LNCaP clone FGC (cell line): Measurements from ENCODE around the gene STK32C.

Source experiments
- DNase-seq: peaks from one replicate; pipeline ENCODE4 v3.0.0-alpha.2; 2011; ENCODE audit warnings: low read depth
- H3K4me3 ChIP-seq: 2 replicates; pipeline ENCODE4 v1.5.1; 2011; ENCODE audit warnings: mild to moderate bottlenecking, low read depth, low read length, control low read depth
- TF ChIP-seq, protein P1 (sequence below): IDR thresholded peaks from 2 replicates; pipeline ENCODE4 v1.5.1; 2012; ENCODE audit warnings: mild to moderate bottlenecking; ENCODE audit not compliant: control insufficient read depth, insufficient read depth; ENCODE audit errors: extremely low read depth

The STK32C gene

DNA sequence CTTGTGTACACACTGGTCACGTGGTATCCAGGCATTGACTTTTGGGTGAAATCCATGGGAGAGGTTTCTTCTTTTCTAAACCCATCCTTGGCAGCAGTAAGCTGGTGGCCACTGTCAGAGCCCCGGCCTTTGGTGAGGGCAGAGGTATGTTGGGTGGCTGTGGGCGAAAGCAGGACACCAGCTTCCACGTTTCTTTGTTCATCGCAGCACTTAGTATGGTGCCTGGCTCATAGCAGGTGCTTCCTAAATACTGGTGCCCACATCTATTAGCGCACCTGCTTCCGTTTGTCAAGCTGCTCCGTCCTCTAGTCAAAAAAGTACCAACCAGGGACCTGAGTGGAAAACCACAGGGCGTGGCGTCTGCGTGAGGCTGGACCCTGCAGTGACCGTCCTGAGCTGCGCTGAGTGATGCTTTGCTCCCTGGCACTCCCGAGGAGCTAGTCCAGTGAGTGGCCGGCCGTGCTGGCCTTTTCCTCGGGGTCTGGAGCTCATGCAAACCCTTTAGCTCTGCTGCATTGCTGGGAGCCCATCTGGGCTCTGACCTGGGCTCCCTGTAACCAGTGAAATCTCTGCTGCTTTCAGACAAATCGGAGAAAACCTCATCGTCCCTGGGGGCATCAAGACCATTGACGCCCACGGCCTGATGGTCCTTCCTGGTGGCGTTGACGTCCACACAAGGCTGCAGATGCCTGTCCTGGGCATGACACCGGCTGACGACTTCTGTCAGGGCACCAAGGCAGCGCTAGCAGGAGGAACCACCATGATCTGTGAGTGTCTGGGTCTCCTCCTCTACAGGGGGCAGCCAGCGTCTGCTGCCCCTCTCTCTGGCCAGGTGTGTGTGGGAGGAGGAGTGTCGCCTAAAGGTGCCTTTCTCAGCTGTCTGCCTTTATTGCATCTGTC, 115.4 kb downstream of the STK32C start:
- TF ChIP-seq, protein P1, sequence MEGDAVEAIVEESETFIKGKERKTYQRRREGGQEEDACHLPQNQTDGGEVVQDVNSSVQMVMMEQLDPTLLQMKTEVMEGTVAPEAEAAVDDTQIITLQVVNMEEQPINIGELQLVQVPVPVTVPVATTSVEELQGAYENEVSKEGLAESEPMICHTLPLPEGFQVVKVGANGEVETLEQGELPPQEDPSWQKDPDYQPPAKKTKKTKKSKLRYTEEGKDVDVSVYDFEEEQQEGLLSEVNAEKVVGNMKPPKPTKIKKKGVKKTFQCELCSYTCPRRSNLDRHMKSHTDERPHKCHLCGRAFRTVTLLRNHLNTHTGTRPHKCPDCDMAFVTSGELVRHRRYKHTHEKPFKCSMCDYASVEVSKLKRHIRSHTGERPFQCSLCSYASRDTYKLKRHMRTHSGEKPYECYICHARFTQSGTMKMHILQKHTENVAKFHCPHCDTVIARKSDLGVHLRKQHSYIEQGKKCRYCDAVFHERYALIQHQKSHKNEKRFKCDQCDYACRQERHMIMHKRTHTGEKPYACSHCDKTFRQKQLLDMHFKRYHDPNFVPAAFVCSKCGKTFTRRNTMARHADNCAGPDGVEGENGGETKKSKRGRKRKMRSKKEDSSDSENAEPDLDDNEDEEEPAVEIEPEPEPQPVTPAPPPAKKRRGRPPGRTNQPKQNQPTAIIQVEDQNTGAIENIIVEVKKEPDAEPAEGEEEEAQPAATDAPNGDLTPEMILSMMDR = no peak
- H3K4me3 ChIP-seq = no peak overlapping the region

DNA sequence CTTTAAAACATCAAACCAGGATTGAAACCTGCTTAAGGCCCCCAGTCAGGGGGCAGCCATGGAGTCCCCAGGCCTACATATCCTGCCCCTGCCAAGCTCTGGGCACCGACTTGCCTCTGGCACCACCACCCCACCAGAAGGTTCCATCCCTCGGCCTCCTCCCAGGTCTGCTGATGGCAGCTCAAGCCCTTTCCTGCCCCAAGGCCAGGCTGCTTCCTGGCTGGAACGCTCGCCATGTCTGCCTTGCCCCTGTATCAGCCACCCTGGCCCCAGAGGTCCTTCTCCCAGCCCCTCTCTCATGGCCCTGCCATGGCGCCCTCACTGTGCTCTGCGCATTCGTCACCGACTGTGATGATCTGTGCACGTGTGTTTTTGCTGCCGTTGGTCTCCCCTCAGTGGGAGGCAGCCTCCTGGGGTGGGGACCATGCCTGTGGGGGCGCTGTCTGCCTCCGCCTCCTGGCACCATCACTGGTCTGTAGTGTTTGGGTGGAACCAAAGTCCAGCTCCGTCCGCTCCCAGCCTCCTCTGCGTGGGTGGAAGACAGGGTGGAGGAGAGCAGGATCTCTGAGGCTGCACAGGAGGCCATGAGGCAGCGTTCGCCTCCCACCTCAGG, 117.8 kb downstream of the STK32C start:
- no peak overlapping the region for H3K4me3 ChIP-seq
- TF ChIP-seq, protein P1 = no peak
- DNase-seq = no peak

More for the DNA sequence above, 115.4 kb downstream of the STK32C start:
- DNase-seq = no peak

DNA sequence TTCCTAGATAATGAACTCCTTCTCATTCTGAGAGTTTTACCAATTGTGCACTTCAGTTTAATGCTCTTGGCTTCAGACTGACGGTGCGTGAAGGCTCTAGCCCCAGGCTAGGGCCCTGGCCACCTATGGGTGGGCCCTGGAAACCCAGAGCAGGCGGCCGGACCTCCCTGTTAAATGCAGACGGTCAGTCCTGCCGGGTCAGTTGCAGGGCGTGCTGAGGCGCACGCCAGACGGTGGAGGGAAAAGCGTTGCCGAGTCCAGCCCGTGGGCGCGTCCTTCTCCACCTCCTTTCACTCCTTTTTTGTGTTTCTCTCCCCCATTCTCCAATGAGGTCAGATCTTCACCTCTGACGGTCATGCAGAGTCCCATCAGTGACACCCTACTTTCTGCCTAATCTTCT, 118.7 kb downstream of the STK32C start:
- no peak overlapping the region for H3K4me3 ChIP-seq
- TF ChIP-seq, protein P1 = no peak
- no peak for DNase-seq

DNA sequence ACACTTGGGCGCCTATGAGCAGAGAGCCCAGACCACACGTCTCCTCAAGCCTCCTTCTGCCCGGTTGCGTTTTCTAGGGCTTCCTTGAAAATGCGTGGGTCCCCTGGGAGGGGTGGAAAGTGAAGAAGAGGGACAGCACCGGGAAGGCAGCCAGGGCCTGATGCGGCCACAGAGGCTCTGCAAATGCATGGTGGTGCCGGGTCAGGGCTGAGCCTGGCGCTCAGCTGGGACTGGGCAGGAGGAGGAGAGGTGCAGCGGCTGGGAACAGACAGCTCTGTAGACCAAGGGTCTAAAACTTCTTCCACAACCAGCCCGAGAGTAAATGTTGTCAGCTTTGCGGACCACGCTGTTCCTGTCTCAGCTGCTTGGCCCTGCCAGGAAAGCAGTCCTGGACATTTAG, 119.4 kb downstream of the STK32C start:
- no peak overlapping the region for H3K4me3 ChIP-seq
- DNase-seq = no peak
- TF ChIP-seq, protein P1 = no peak

DNA sequence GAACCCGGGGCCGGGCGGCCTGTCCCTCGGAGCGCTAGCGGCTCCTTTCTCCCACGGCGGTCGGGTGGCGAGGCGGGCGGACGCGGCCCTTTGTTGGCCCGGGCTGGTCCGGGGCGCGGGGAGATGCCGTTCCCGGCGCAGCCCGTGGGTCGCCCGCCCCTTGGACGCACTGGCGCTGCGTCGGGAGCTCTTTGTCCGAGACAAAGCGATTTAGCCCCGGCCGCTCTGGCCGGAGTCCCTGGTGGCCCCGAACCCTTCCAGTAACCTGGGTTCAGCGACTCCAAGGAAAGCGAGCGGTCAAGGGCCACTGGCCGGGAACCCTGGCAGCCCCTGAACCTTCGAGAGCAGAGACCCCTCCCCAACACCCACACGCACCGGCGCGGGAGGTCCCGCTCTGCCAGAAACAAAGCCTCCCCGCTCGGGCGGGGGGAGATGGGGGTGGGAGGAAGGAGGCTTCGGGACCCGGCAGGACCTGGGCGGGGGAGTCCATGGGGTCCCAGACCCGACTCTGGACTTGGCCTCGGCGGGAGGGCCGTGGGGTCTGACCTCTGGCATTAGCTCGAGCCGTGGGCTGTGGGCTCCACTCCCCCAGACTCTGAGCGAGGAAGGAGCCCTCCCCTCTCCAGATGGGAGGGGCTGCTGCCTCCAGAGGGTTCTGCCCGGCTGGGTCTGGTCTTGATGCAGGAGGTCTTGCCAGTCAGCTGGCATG, 120.2 kb downstream of the STK32C start:
- peak overlapping the region; percentile 57 for H3K4me3 ChIP-seq
- TF ChIP-seq, protein P1 = no peak
- no peak for DNase-seq

DNA sequence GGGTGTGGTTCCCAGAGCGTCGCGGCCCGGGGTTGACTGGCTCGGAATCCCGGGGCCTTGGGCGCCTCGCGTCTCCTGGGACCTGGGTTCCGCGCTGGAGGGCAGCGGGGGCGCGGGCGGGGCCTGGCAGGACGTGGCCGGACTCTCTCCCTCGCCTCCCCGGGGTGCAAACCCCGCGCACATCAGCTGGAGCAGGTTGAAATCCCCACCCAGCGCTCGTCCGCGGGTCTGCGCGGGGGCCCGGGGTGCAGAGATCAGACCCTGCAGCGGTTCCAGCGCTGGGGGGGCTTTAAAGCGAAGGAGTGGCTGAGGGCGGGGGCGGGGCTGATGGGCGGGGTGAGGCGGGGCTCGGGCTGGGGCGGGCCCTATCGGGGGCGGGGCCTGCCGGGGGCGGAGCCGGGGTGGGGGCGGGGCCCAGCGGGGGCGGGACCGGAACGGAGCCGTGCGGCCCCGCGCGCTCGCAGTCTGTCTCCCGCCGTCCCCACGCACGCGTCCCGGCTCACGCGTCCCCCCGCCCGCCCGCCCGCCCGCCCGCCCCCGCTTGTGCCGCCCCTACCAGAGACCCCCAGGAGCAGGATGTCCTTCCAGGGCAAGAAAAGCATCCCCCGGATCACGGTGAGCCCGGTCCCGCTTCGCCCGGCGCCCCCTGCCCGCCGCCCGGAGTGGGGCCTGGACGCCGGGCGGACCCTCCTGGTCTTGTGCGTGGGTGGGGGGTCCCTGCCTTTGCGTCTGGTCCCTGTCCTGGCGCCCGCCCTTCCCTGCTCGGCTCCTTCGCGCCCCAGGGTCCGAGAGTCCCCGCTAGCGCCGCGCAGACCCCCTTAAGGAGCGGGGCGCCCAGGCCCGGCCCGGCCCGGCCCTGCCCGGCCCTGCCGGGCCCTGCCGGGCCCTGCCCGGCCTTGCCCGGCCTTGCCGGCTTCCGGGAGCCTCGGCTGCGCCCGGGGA, 121.0 kb downstream of the STK32C start, which contains the start of gene DPYSL4:
TSS of gene DPYSL4 (plus strand) at position 461 of the 942 bp plus-strand sequence. CDS start at position 577, 116 bp downstream.
- H3K4me3 ChIP-seq = peak within 1 kb of the TSS; percentile 57
- TF ChIP-seq, protein P1 = no peak
- no peak for DNase-seq
